Measurements from ENCODE around the gene COL6A3. TPM values are rescaled to one million over a fixed set of nuclear protein-coding genes. Genes with fewer than 3 reads are reported as not detected.
A peak's percentile ranks its signal among the peaks of the same experiment; 100 is the strongest.

The COL6A3 gene
- total RNA-seq, 1 donor from 2014 or later: 89.5 TPM

- no peak for DNase-seq (ENCODE audit: low spot score)
- intact Hi-C loops (cut with DNase I): no loop called here
These were observed 30.1 kb upstream of the COL6A3 start for GRCh38 chr2:237444071-237444470.

DNA sequence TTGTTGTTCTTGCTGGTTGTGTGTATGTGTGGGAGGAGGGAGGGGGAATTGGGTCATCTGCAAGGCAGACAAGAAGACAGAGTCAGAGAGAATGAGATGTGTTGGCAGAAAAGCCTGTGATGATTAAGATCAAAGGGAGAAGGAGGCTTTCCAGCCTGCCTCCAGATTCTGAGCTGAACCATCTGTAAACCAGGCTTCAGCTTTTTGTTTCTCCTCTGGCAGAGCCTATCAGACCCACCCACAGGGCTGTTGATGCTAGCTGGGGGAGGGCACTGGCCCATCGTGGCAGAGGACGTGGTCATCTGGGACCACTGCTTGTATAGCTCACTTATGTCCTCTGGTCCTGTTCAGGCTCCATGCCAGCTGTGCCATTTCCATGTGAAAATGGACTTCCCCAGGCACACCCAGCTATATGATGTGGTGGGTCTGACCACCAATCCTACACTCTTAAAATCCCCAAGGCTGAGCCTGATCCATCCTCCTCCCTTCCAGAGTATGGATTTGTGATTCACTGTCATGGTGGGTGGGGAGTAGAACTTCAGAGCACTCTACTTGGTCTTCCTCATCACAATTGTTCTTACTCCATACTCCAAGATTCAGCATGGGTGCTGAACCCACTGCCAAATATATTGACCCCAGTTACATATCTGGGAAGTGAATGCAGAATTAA lies 27.8 kb upstream of the COL6A3 start:
- intact Hi-C loops (cut with DNase I): no loop called here
- DNase-seq (ENCODE audit: low spot score): no peak

DNA sequence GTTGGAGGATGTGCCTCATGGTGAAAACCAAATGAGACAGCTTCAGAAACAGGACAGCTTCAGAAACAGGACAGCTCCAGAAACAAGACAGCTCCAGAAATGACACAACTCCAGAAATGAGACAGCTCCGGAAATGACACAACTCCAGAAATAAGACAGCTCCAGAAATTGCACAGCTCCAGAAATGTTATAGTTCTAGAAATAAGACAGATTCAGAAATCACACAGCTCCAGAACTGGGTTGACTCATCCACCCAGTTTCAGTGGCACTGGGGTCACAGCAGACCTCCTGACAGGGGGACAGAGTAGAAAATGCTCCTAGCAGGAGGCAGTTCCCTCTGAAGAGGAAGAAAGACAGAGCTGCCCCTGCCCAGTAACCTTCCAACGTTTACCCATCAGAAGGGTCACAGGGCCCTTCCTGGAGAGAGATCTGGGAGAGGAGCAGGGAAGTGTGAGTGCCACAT lies 26.9 kb upstream of the COL6A3 start:
- intact Hi-C loops (cut with DNase I): no loop called here
- no peak for DNase-seq (ENCODE audit: low spot score)

DNA sequence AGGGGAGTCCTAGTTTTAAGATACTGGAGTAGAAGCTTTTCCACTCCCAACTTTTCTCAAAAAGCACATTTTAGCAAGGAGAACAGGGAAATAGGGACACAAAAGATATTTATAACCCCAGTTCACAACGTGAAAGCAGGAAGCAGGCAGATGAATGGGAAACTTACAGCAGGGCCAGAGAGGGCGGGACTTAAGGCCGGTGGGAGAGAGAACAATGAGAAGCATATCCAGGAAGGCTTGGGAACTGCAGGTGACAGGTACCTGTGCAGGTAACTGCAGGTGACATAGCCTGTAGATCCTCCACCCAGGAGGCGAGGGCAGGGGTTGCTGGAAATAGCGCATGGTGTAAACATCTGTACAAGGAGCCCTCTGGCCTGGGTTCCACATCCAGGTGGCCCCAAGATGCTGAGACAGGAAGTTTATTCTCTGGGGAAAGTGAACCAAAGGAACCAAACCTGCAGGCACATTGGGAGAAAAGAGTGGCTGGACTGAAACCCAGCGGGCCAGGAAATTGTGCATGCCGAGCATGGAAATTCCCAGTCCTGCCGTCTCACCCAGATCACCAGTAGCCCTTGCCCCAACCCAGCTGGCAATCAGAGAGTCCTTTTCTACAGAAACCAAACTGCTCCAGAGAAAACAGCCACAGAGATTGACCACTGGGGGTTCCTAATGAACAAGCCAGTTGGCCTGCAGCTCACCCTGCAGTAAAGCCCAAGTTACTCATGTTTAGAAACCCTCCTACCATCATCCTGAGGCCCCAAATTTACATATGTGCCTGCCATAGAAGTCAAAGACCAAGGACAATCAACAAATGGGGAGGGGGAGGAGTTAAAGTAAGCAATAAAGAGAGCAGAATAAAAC lies 24.3 kb upstream of the COL6A3 start:
- DNase-seq (ENCODE audit: low spot score): no peak
- intact Hi-C loops (cut with DNase I): no loop called here

- no peak for DNase-seq (ENCODE audit: low spot score)
These were observed 23.6 kb upstream of the COL6A3 start for GRCh38 chr2:237437566-237437965.

DNA sequence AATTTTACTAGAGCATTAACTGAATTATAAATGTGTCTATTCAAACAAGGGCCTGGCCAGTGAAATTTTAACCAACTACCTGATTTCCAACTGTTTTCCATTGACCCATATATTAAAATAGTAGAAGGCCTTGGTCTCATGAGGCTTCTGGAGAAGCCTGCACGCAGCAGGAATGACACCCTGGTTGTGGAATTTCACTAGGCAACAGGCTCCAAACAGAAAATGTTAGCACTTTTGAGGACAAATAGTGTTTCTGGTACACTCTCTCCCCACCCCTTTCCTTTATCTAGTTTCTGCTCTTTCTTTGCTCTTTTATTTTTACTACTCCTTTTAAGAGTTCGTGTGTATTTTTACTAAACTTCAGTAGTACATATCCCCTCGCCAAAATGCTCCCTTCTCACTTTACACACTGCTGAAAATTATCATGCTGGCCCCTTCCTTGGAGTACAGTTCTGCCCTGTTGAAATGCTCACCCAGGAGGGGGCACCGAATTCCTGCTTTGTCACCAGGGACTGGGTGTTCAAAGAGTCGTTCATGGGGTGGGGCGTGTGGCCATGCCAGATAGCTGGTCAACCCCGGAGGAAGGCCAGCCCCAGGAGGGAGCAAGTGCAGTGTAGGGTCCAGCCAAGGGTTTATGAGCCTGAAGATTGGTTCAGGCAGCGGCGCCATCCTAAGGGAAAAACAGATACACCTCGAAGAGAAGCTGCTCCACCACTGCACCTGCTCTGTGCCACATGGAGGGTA lies 22.1 kb upstream of the COL6A3 start:
- no peak for DNase-seq (ENCODE audit: low spot score)
- intact Hi-C loops (cut with DNase I): no loop called here

More at GRCh38 chr2:237437566-237437965, 23.6 kb upstream of the COL6A3 start:
- intact Hi-C loops (cut with DNase I): no loop called here

GRCh38 chr2:237434866-237435311 lies 20.9 kb upstream of the COL6A3 start:
- intact Hi-C loops (cut with DNase I): no loop called here
- DNase-seq (ENCODE audit: low spot score): peak; percentile 75

- DNase-seq (ENCODE audit: low spot score): no peak
- intact Hi-C loops (cut with DNase I): no loop called here
These were observed 20.1 kb upstream of the COL6A3 start for GRCh38 chr2:237433920-237434676.

GRCh38 chr2:237432484-237433092 lies 18.6 kb upstream of the COL6A3 start:
- DNase-seq (ENCODE audit: low spot score): no peak
- intact Hi-C loops (cut with DNase I): no loop called here

DNA sequence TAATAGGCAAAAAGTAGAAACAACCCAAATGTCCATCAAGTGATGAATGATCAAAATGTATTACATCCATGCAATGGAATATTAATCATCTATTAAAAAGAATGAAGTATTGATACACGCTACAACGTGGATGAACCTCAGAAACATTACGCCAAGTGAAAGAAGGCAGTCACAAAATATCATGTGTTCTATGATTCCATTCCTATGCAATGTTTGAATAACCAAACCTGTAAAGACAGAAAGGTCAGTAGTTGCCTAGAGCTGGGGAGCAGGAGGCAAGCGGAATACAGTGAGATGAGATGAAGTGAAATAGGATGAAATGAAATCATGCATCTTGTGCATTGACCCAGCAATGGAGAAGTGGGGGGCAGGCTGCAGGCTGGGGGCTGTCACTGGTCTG lies 17.9 kb upstream of the COL6A3 start:
- no peak for DNase-seq (ENCODE audit: low spot score)
- intact Hi-C loops (cut with DNase I): no loop called here

DNA sequence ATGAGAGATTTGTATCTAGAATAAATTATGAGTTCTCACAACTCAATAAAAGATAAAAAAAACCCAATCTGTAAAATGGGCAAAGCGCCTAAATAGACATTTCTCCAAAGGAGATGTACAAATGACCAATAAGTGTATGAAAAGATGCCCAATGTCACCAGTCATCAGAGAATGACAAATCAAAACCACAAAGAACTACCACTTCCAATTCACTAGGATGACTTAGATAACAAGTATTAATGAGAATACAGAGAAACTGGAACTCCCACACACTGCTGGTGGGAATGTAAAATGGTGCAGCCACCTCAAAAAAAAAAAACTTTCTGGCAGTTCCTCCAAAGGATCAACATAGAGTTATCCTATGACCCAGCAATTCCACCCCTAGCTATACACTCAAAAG lies 17.4 kb upstream of the COL6A3 start:
- no peak for DNase-seq (ENCODE audit: low spot score)
- intact Hi-C loops (cut with DNase I): no loop called here

GRCh38 chr2:237430861-237431260 lies 16.9 kb upstream of the COL6A3 start:
- intact Hi-C loops (cut with DNase I): no loop called here
- no peak for DNase-seq (ENCODE audit: low spot score)

- no peak for DNase-seq (ENCODE audit: low spot score)
- intact Hi-C loops (cut with DNase I): no loop called here
These were observed 15.8 kb upstream of the COL6A3 start for GRCh38 chr2:237429753-237430152.

- no peak for DNase-seq (ENCODE audit: low spot score)
- intact Hi-C loops (cut with DNase I): no loop called here
These were observed 14.0 kb upstream of the COL6A3 start for GRCh38 chr2:237427769-237428506.

GRCh38 chr2:237426517-237426916 lies 12.6 kb upstream of the COL6A3 start:
- no peak for DNase-seq (ENCODE audit: low spot score)
- intact Hi-C loops (cut with DNase I): no loop called here

- DNase-seq (ENCODE audit: low spot score): no peak
- intact Hi-C loops (cut with DNase I): no loop called here
These were observed 11.4 kb upstream of the COL6A3 start for GRCh38 chr2:237425320-237425719.

DNA sequence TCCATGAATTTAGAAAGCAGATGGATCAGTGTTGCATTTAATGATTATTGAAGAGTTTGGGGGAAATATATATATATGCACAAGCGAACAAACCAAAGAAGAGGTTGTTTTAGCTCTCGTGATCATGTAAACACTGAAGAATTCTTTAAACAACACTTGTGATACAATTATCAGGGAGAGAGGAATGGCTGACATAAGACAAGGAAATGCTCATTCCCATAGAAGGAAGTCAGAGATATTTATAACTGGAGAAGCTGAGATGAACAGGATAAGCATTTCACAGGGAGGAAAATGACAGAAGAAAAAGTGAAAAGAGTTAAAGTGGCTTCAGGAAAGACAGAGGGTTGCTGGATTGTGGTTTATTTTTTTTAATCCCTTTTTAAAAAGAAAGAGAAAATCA lies 10.6 kb upstream of the COL6A3 start:
- intact Hi-C loops (cut with DNase I): loop anchor here (5.0 kb wide), 1 partner anchor 148 kb away; no protein-coding TSS in a partner anchor

GRCh38 chr2:237423891-237424290 lies 9.9 kb upstream of the COL6A3 start:
- intact Hi-C loops (cut with DNase I): loop anchor here (5.0 kb wide), 1 partner anchor 148 kb away; no protein-coding TSS in a partner anchor
- no peak for DNase-seq (ENCODE audit: low spot score)

More for the DNA sequence above, 10.6 kb upstream of the COL6A3 start:
- no peak for DNase-seq (ENCODE audit: low spot score)

All from cardiac septum (tissue), 1 donor.